CD14-positive monocyte (primary cell): ENCODE results near the gene TRPV4. TPM values are rescaled to one million over a fixed set of nuclear protein-coding genes. Genes with fewer than 3 reads are reported as not detected.
A peak's percentile ranks its signal among the peaks of the same experiment; 100 is the strongest.

Source experiments
- DNase-seq, 3 donors: peaks; one replicate each; pipeline ENCODE4 v3.0.0-alpha.2; 2011 to 2022
- H2AFZ ChIP-seq: 2 replicates; pipeline ENCODE4 v1.6.0; 2012; ENCODE audit warnings: mild to moderate bottlenecking, low read depth, low read length, inconsistent platforms; ENCODE audit not compliant: insufficient read depth, poor library complexity, severe bottlenecking
- H3K27ac ChIP-seq, 2 donors: 1 replicate in 1 of 2; 2 replicates in 1 of 2; pipeline ENCODE4 v1.5.1; 2012 to 2013; ENCODE audit warnings: low read length in 2 of 2, control low read depth in 1 of 2, inconsistent platforms in 1 of 2, low read depth in 1 of 2, mild to moderate bottlenecking in 1 of 2
- H3K27me3 ChIP-seq, 2 donors: one replicate each; pipeline versions ENCODE4 v1.6.0 to v1.6.1; 2011 to 2013; ENCODE audit warnings: low read length in 2 of 2; ENCODE audit not compliant: control insufficient read depth in 2 of 2, insufficient read depth in 2 of 2
- H3K36me3 ChIP-seq, 2 donors: replicated peaks in 1 of 2; 1 replicate in 1 of 2; 2 replicates in 1 of 2; pipeline versions ENCODE4 v1.5.1 to v1.6.1; 2012 to 2013; ENCODE audit warnings: low read length in 2 of 2, control low read depth in 1 of 2, inconsistent platforms in 1 of 2, mild to moderate bottlenecking in 1 of 2; ENCODE audit not compliant: insufficient read depth in 2 of 2, control insufficient read depth in 1 of 2
- H3K4me1 ChIP-seq, 2 donors: 1 replicate in 1 of 2; 2 replicates in 1 of 2; pipeline versions ENCODE4 v1.5.1 to v1.6.1; 2012 to 2013; ENCODE audit warnings: low read length in 2 of 2, control low read depth in 1 of 2, inconsistent platforms in 1 of 2, mild to moderate bottlenecking in 1 of 2, moderate library complexity in 1 of 2; ENCODE audit not compliant: insufficient read depth in 2 of 2, control insufficient read depth in 1 of 2
- H3K4me2 ChIP-seq: replicated peaks from 2 replicates; pipeline ENCODE3; 2012; ENCODE audit warnings: low read length, moderate library complexity, mild to moderate bottlenecking; ENCODE audit not compliant: poor library complexity, severe bottlenecking; ENCODE audit errors: extremely low read depth
- H3K4me3 ChIP-seq, 3 experiments: fragments of 200-600 bp in 1 of 3; sonication (generic) in 1 of 3; replicated peaks in 1 of 3; 1 replicate in 2 of 3; 2 replicates in 1 of 3; pipeline ENCODE4 v1.5.1; 2011 to 2013; ENCODE audit warnings: low read length in 3 of 3, mild to moderate bottlenecking in 3 of 3, control low read depth in 2 of 3, low read depth in 2 of 3, inconsistent platforms in 1 of 3, moderate library complexity in 1 of 3
- H3K79me2 ChIP-seq: 2 replicates; pipeline ENCODE4 v1.6.0; 2012; ENCODE audit warnings: mild to moderate bottlenecking, control low read depth, inconsistent platforms, low read length, moderate library complexity; ENCODE audit not compliant: insufficient read depth
- H3K9ac ChIP-seq: 2 replicates; pipeline ENCODE4 v1.6.0; 2017; ENCODE audit warnings: low read length, mild to moderate bottlenecking; ENCODE audit not compliant: insufficient read depth, poor library complexity, severe bottlenecking
- H3K9me3 ChIP-seq, 2 donors: replicated peaks in 1 of 2; 1 replicate in 1 of 2; 2 replicates in 1 of 2; pipeline versions ENCODE4 v1.5.1 to v1.6.1; 2012 to 2013; ENCODE audit warnings: low read length in 2 of 2, control low read depth in 1 of 2; ENCODE audit not compliant: control insufficient read depth in 1 of 2, insufficient read depth in 1 of 2
- H4K20me1 ChIP-seq: 2 replicates; pipeline ENCODE4 v1.6.0; 2012; ENCODE audit warnings: mild to moderate bottlenecking, low read length, control low read depth, moderate library complexity; ENCODE audit not compliant: insufficient read depth
- H3K27ac Mint-ChIP-seq, 7 donors: one replicate each; pipeline ENCODE4 v1.8.0; 2020; ENCODE audit warnings: mild to moderate bottlenecking in 7 of 7, mixed read lengths in 7 of 7, moderate library complexity in 6 of 7, inconsistent platforms in 2 of 7
- H3K27me3 Mint-ChIP-seq, 3 donors: one replicate each; pipeline ENCODE4 v1.8.0; 2021 to 2022; ENCODE audit warnings: low read depth in 3 of 3, mild to moderate bottlenecking in 3 of 3, mixed read lengths in 3 of 3, moderate library complexity in 3 of 3, inconsistent platforms in 1 of 3
- H3K36me3 Mint-ChIP-seq, 2 donors: one replicate each; pipeline ENCODE4 v1.8.0; 2020; ENCODE audit warnings: mixed read lengths in 2 of 2, inconsistent platforms in 1 of 2, mild to moderate bottlenecking in 1 of 2
- H3K4me1 Mint-ChIP-seq: one replicate; pipeline ENCODE4 v1.8.0; 2020; ENCODE audit warnings: mild to moderate bottlenecking, mixed read lengths
- H3K4me3 Mint-ChIP-seq, 2 donors: one replicate each; pipeline ENCODE4 v1.8.0; 2020; ENCODE audit warnings: mild to moderate bottlenecking in 2 of 2, mixed read lengths in 2 of 2, moderate library complexity in 1 of 2
- H3K9me3 Mint-ChIP-seq, 7 donors: one replicate each; pipeline ENCODE4 v1.8.0; 2020 to 2022; ENCODE audit warnings: mixed read lengths in 7 of 7, mild to moderate bottlenecking in 6 of 7, moderate library complexity in 6 of 7, inconsistent platforms in 2 of 7
- CTCF ChIP-seq: fragments of 200-600 bp; IDR thresholded peaks from one replicate; pipeline ENCODE4 v1.8.0; 2022; ENCODE audit warnings: antibody characterized with exemption, mild to moderate bottlenecking
- WGBS: methylation state at CpG from one replicate; pipeline ENCODE4 v1.1.5; 2013; ENCODE audit warnings: missing lambda C conversion rate; ENCODE audit not compliant: insufficient coverage; 5-methylcytosine and 5-hydroxymethylcytosine counted together
- intact Hi-C, 2 donors: fragments of 100-400 bp; cut with micrococcal nuclease; formaldehyde crosslinking; loops; one replicate each; pipeline versions ENCODE4 v1.15.0 to v1.15.1; 2023
- polyA plus RNA-seq, 3 donors: library from polyadenylated mRNA; depleted of rRNA in 1 of 3; unstranded in 2 of 3; stranded (reverse) in 1 of 3; fragments of 300-500 nt in 2 of 3; fragments of >200 nt in 1 of 3; fragmentation: Illumina TruSeq in 2 of 3; gene quantifications; 1 replicate in 2 of 3; 2 replicates in 1 of 3; pipeline ENCODE4 v1.2.3, GENCODE V29; 2012 to 2021

Gene TRPV4
- polyA plus RNA-seq, 3 donors: 0.64 to 3.1 (median 2.0) TPM

- Mint-ChIP-seq H3K9me3 (no peaks in the 10 kb centered on the region), H3K27ac (no peak overlapping the region), H3K36me3 (peaks cover 0 to 2% of the 10 kb centered on the region in 2 donors), H3K4me1 (peaks cover 20% of the 10 kb centered on the region), H3K27me3 (peaks cover 6 to 10% (median 10%) of the 10 kb centered on the region in 3 donors), H3K4me3 (no peak overlapping the region)
- Histone ChIP-seq H3K79me2 (no peaks in the 10 kb centered on the region), H3K36me3 (no peaks in the 10 kb centered on the region), H3K9me3 (no peaks in the 10 kb centered on the region), H2AFZ (no peak overlapping the region), H3K27ac (no peak overlapping the region), H3K27me3 (no peaks in the 10 kb centered on the region), H3K4me3 (no peak overlapping the region), H4K20me1 (no peaks in the 10 kb centered on the region), H3K9ac (no peak overlapping the region), H3K4me2 (no peak overlapping the region), H3K4me1 (peaks cover 15 to 19% of the 10 kb centered on the region in 2 donors)
- TF ChIP-seq CTCF: no peak
- intact Hi-C loops: no loop called here
- WGBS: 71% methylated on average over 5 of the region's 10 CpGs
- DNase-seq: no peak
These were observed 17.2 kb downstream of the TRPV4 start for GRCh38 chr12:109815757-109816617.

DNA sequence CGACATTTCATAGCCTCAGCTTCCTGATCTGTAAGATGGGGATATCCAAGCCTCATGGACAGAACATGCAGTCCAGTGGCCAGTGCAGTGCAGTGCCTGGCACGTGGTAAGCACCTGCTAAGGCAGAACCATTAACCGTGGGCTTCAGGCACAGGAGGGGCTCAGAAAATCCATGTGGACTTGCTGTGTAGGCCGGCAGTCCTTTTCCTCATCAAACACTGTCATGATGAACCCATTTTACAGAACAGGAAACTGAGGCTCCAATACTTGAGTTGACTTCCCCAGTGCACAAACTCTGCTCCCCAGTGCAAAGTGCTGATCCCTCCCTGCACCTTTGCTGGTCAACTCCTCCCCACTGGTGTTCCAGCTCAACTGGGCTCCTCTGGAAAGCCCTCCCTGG lies 18.0 kb downstream of the TRPV4 start:
- Histone ChIP-seq H3K4me3 (no peak overlapping the region), H2AFZ (no peak overlapping the region), H3K27ac (no peak overlapping the region), H3K9me3 (no peaks in the 10 kb centered on the region), H3K9ac (no peak overlapping the region), H3K4me1 (peaks cover 15 to 19% of the 10 kb centered on the region in 2 donors), H4K20me1 (no peaks in the 10 kb centered on the region), H3K79me2 (no peaks in the 10 kb centered on the region), H3K36me3 (no peaks in the 10 kb centered on the region), H3K4me2 (no peak overlapping the region), H3K27me3 (no peaks in the 10 kb centered on the region)
- H3K27me3 Mint-ChIP-seq: peaks cover 6 to 11% (median 10%) of the 10 kb centered on the region in 3 donors
- intact Hi-C loops: no loop called here
- peaks cover 0 to 2% of the 10 kb centered on the region in 2 donors for H3K36me3 Mint-ChIP-seq
- peak overlapping the region in 1 of 7 donors; percentile 17 for H3K27ac Mint-ChIP-seq
- DNase-seq: no peak
- TF ChIP-seq CTCF: no peak
- 91% methylated on average over 4 of the region's 4 CpGs for WGBS
- H3K4me1 Mint-ChIP-seq: peaks cover 20% of the 10 kb centered on the region
- H3K9me3 Mint-ChIP-seq: no peaks in the 10 kb centered on the region
- H3K4me3 Mint-ChIP-seq: no peak overlapping the region
